H1 (cell line): ENCODE data around the gene SP8. TPM values are rescaled to one million over a fixed set of nuclear protein-coding genes. Genes with fewer than 3 reads are reported as not detected.

Experiments
- CTCF ChIA-PET: fragments of 300-600 bp; sonication (Branson Sonifier 250); formaldehyde crosslinking; loops from one replicate; lab custom pipeline; 2021; ENCODE audit not compliant: partially characterized antibody; lab: Charles Lee
- POLR2A ChIA-PET: fragments of 300-600 bp; sonication (Branson Sonifier 250); formaldehyde crosslinking; loops from one replicate; lab custom pipeline; 2021; ENCODE audit warnings: inconsistent platforms; ENCODE audit not compliant: partially characterized antibody; lab: Charles Lee
- DNase-seq, 2 experiments: peaks; one replicate each; pipeline versions ENCODE4 v3.0.0 to v3.0.0-alpha.2; 2010 to 2022; ENCODE audit warnings: low spot score in 2 of 2, low read depth in 1 of 2, mixed read lengths in 1 of 2
- FAIRE-seq: peaks from 2 replicates; lab custom pipeline; 2011; peaks lifted over from hg19 to GRCh38; lab: Jason Lieb, UNC
- H2AFZ ChIP-seq: 2 replicates; pipeline ENCODE4 v1.8.1; 2012; ENCODE audit warnings: low read length, inconsistent platforms
- H2AK5ac ChIP-seq: 2 replicates; pipeline ENCODE4 v1.6.1; 2013; ENCODE audit warnings: low read depth, low read length
- H2BK120ac ChIP-seq: replicated peaks from 2 replicates; pipeline ENCODE3; 2013; ENCODE audit warnings: low read depth, low read length, inconsistent platforms
- H2BK12ac ChIP-seq: 2 replicates; pipeline ENCODE4 v1.6.1; 2013; ENCODE audit warnings: low read depth, low read length
- H2BK15ac ChIP-seq: 2 replicates; pipeline ENCODE4 v1.6.1; 2013; ENCODE audit warnings: low read length
- H2BK20ac ChIP-seq: 2 replicates; pipeline ENCODE4 v1.6.1; 2013; ENCODE audit warnings: low read length
- H2BK5ac ChIP-seq: 2 replicates; pipeline ENCODE4 v1.6.1; 2013; ENCODE audit warnings: low read depth, low read length
- H3K14ac ChIP-seq: 2 replicates; pipeline ENCODE4 v1.6.1; 2013; ENCODE audit warnings: inconsistent platforms; ENCODE audit not compliant: insufficient read length
- H3K18ac ChIP-seq: 2 replicates; pipeline ENCODE4 v1.6.1; 2013; ENCODE audit warnings: low read length; ENCODE audit errors: extremely low read depth
- H3K23ac ChIP-seq: 2 replicates; pipeline ENCODE4 v1.6.1; 2013; ENCODE audit warnings: inconsistent platforms; ENCODE audit not compliant: insufficient read length
- H3K23me2 ChIP-seq: 2 replicates; pipeline ENCODE4 v1.6.1; 2013; ENCODE audit warnings: low read depth, low read length
- H3K27ac ChIP-seq: 2 replicates; pipeline ENCODE4 v1.6.1; 2011; ENCODE audit warnings: low read depth, low read length, inconsistent platforms
- H3K27me3 ChIP-seq, 4 experiments: replicated peaks in 1 of 4; 1 replicate in 1 of 4; 2 replicates in 3 of 4; pipeline versions ENCODE4 v1.6.1 to v1.8.1; 2011 to 2013; ENCODE audit warnings: low read length in 3 of 4, mild to moderate bottlenecking in 3 of 4, inconsistent platforms in 2 of 4, mixed read lengths in 2 of 4, moderate library complexity in 1 of 4; ENCODE audit not compliant: control insufficient read depth in 3 of 4, insufficient read depth in 3 of 4; ENCODE audit errors: extremely low read depth in 1 of 4
- H3K36me3 ChIP-seq, 4 experiments: 2 replicates each; pipeline versions ENCODE4 v1.6.1 to v1.8.1; 2011 to 2013; ENCODE audit warnings: mild to moderate bottlenecking in 4 of 4, low read length in 3 of 4, moderate library complexity in 2 of 4, control low read depth in 1 of 4, inconsistent platforms in 1 of 4; ENCODE audit not compliant: insufficient read depth in 4 of 4, control insufficient read depth in 2 of 4
- H3K4ac ChIP-seq: replicated peaks from 2 replicates; pipeline ENCODE3; 2013; ENCODE audit warnings: low read length, low read depth, mixed read lengths, inconsistent platforms; ENCODE audit not compliant: insufficient read length
- H3K4me1 ChIP-seq, 4 experiments: replicated peaks in 1 of 4; 1 replicate in 1 of 4; 2 replicates in 3 of 4; pipeline versions ENCODE4 v1.6.1 to v1.8.1; 2011 to 2013; ENCODE audit warnings: low read length in 3 of 4, inconsistent platforms in 2 of 4, mixed read lengths in 1 of 4; ENCODE audit not compliant: insufficient read depth in 4 of 4, control insufficient read depth in 3 of 4
- H3K4me2 ChIP-seq, 2 experiments: 2 replicates each; pipeline versions ENCODE4 v1.6.1 to v1.8.1; 2011 to 2013; ENCODE audit warnings: low read depth in 2 of 2, low read length in 2 of 2, control low read depth in 1 of 2, inconsistent platforms in 1 of 2, mild to moderate bottlenecking in 1 of 2; ENCODE audit not compliant: insufficient read depth in 1 of 2
- H3K4me3 ChIP-seq, 4 experiments: fragments of 200-600, 300-600 bp in 1 of 4; sonication (generic), shearing (Covaris generic), sonication (Bioruptor Twin) in 1 of 4; 2 replicates each; pipeline versions ENCODE4 v1.5.1 to v1.8.1; 2011 to 2016; ENCODE audit warnings: low read length in 4 of 4, low read depth in 3 of 4, control low read depth in 2 of 4, inconsistent platforms in 2 of 4, mild to moderate bottlenecking in 2 of 4, mixed read lengths in 1 of 4, moderate library complexity in 1 of 4; ENCODE audit not compliant: insufficient read depth in 2 of 4; ENCODE audit errors: extremely low read depth in 1 of 4
- H3K56ac ChIP-seq: replicated peaks from 2 replicates; pipeline ENCODE3; 2013; ENCODE audit warnings: low read depth, mild to moderate bottlenecking, mixed read lengths, low read length, inconsistent platforms; ENCODE audit not compliant: insufficient read length
- H3K79me1 ChIP-seq: 2 replicates; pipeline ENCODE4 v1.6.1; 2013; ENCODE audit warnings: low read depth, low read length, control low read depth
- H3K79me2 ChIP-seq, 2 experiments: 2 replicates each; pipeline versions ENCODE4 v1.6.1 to v1.8.1; 2012 to 2013; ENCODE audit warnings: low read length in 2 of 2, mild to moderate bottlenecking in 2 of 2, inconsistent platforms in 1 of 2; ENCODE audit not compliant: insufficient read depth in 2 of 2, control insufficient read depth in 1 of 2
- H3K9ac ChIP-seq, 4 experiments: replicated peaks in 1 of 4; 1 replicate in 1 of 4; 2 replicates in 3 of 4; pipeline versions ENCODE4 v1.6.1 to v1.8.1; 2011 to 2013; ENCODE audit warnings: low read depth in 3 of 4, low read length in 3 of 4, control low read depth in 2 of 4, mild to moderate bottlenecking in 2 of 4, moderate library complexity in 2 of 4, inconsistent platforms in 1 of 4; ENCODE audit errors: extremely low read depth in 1 of 4
- H3K9me3 ChIP-seq, 2 experiments: 2 replicates each; pipeline versions ENCODE4 v1.6.1 to v1.8.1; 2012 to 2013; ENCODE audit warnings: mild to moderate bottlenecking in 2 of 2, moderate library complexity in 2 of 2, control low read depth in 1 of 2, inconsistent platforms in 1 of 2, low read depth in 1 of 2, low read length in 1 of 2, mixed read lengths in 1 of 2; ENCODE audit not compliant: insufficient read depth in 2 of 2
- H4K20me1 ChIP-seq, 2 experiments: replicated peaks in 1 of 2; 2 replicates each; pipeline versions ENCODE3 to v1.8.1; 2011 to 2013; ENCODE audit warnings: inconsistent platforms in 2 of 2, low read length in 2 of 2, mild to moderate bottlenecking in 1 of 2; ENCODE audit not compliant: insufficient read depth in 2 of 2, control insufficient read depth in 1 of 2
- H4K5ac ChIP-seq: 2 replicates; pipeline ENCODE4 v1.6.1; 2013; ENCODE audit warnings: low read length, low read depth, mixed read lengths, inconsistent platforms; ENCODE audit not compliant: insufficient read length
- H4K8ac ChIP-seq: 2 replicates; pipeline ENCODE4 v1.8.0; 2013; ENCODE audit warnings: mild to moderate bottlenecking, moderate library complexity, low read length, inconsistent platforms; ENCODE audit not compliant: insufficient read depth; ENCODE audit errors: extremely low read depth
- H4K91ac ChIP-seq: replicated peaks from 2 replicates; pipeline ENCODE3; 2013; ENCODE audit warnings: low read length, mixed read lengths, inconsistent platforms; ENCODE audit not compliant: insufficient read length
- CHD1 ChIP-seq: IDR thresholded peaks from 2 replicates; pipeline ENCODE4 v1.6.1; 2012; ENCODE audit warnings: low read depth, low read length, improper control_type of control experiment
- CREB1 ChIP-seq: IDR thresholded peaks from 2 replicates; pipeline ENCODE4 v1.6.1; 2012; ENCODE audit warnings: inconsistent platforms
- CTBP2 ChIP-seq: IDR thresholded peaks from 2 replicates; pipeline ENCODE4 v1.7.0; 2011; ENCODE audit warnings: borderline replicate concordance, mild to moderate bottlenecking, moderate library complexity, mixed read lengths, low read length; ENCODE audit not compliant: insufficient read depth, insufficient read length
- CTCF ChIP-seq, 3 experiments: IDR thresholded peaks; 1 replicate in 2 of 3; 2 replicates in 1 of 3; pipeline versions ENCODE4 v1.5.1 to v1.6.1; 2011; ENCODE audit warnings: low read length in 3 of 3, mild to moderate bottlenecking in 3 of 3, inconsistent platforms in 2 of 3, low read depth in 1 of 3, moderate library complexity in 1 of 3; ENCODE audit not compliant: insufficient read depth in 1 of 3; ENCODE audit errors: control extremely low read depth in 1 of 3
- GABPA ChIP-seq: IDR thresholded peaks from 2 replicates; pipeline ENCODE4 v1.6.1; 2011; ENCODE audit warnings: mild to moderate bottlenecking, low read length, moderate library complexity, borderline replicate concordance; ENCODE audit not compliant: insufficient read depth
- NRF1 ChIP-seq: IDR thresholded peaks from 2 replicates; pipeline ENCODE4 v1.6.1; 2011; ENCODE audit warnings: mild to moderate bottlenecking, low read depth, low read length, improper control_type of control experiment
- POLR2A ChIP-seq, 2 experiments: IDR thresholded peaks; 1 replicate in 1 of 2; 2 replicates in 1 of 2; pipeline ENCODE4 v1.6.1; 2011; ENCODE audit warnings: low read depth in 2 of 2, low read length in 2 of 2, mild to moderate bottlenecking in 2 of 2; ENCODE audit errors: control extremely low read depth in 1 of 2
- POLR2AphosphoS5 ChIP-seq: IDR thresholded peaks from 2 replicates; pipeline ENCODE4 v1.6.1; 2011; ENCODE audit warnings: low read depth, low read length
- RXRA ChIP-seq: IDR thresholded peaks from 2 replicates; pipeline ENCODE4 v1.6.1; 2011; ENCODE audit warnings: low read depth, mild to moderate bottlenecking, low read length, moderate library complexity; ENCODE audit not compliant: insufficient read depth
- SIX5 ChIP-seq: IDR thresholded peaks from 2 replicates; pipeline ENCODE4 v1.6.1; 2011; ENCODE audit warnings: mild to moderate bottlenecking, low read depth, low read length
- WGBS, 2 experiments: shearing (Covaris generic) in 1 of 2; methylation state at CpG; one replicate each; pipeline versions ENCODE4 v1.1.6 to v1.1.7; 2013 to 2015; ENCODE audit warnings: low lambda C conversion rate in 2 of 2, mixed read lengths in 2 of 2, inconsistent platforms in 1 of 2, low coverage in 1 of 2, missing lambda C conversion rate in 1 of 2; ENCODE audit not compliant: insufficient replicate concordance in 2 of 2, insufficient coverage in 1 of 2, insufficient read length in 1 of 2; ENCODE audit errors: extremely low coverage in 1 of 2, missing lambda C conversion rate in 1 of 2; 5-methylcytosine and 5-hydroxymethylcytosine counted together
- polyA plus RNA-seq, 7 experiments: library from polyadenylated mRNA; depleted of rRNA in 3 of 7; stranded (reverse) in 5 of 7; unstranded in 2 of 7; fragments of >200 nt in 5 of 7; fragments of 200-250 nt in 2 of 7; gene quantifications; 1 replicate in 5 of 7; 2 replicates in 1 of 7; 4 replicates in 1 of 7; pipeline versions ENCODE4 v1.2.1 to v1.2.3, GENCODE V29; 2011 to 2013; ENCODE audit warnings: missing spikeins in 2 of 7, mixed read lengths in 2 of 7
- total RNA-seq: library from RNA; stranded (reverse); fragmentation: NEBNext Ultra II Directional; extraction: Animal tissue kit (Norgen Biotek cat#: 25700); gene quantifications from 2 replicates; pipeline ENCODE4 v1.2.1, GENCODE V29; 2021

Gene SP8
- total and polyA plus RNA-seq, 2 of the 8 experiments (the other 6 are each of a cell fraction or from before 2014, with no cell fraction given): 11.3 to 12.0 TPM

DNA sequence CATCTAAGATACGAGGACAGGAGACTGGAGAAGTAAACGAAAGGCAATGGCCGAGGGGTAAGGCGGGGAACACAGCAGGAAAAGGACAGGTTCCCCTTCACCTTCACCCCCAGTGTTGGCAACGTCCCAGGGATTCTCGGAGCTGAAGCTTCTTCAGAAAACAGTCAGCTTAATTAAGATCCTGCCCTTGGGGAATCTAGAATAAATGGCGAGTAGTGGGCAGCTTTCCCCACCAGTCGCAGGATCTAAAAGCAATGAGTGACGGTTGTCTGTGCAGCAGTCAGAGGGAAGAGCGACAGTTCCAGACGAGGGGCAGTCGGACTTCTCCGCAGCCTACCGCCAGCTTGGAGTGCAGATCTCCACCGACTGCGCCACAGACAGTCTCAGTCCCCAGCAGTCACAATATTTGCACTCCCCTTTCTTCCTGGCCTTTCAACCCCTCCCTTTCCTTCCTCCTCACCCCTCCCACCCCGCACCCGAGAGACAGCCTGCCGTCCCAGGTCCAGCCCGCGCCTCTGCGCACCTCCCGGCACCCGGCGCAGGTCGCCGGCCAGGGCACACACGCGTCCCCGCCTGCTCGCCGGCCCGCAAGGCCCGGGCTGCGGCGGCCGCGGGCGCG lies 10.9 kb upstream of the SP8 start:
- Histone ChIP-seq H3K36me3 (no peaks in the 10 kb centered on the region), H3K9ac (peak overlapping the region in 3 of 4 experiments; percentile 20 to 68 (median 61); a peak in 4 of 7 replicates), H3K23ac (peak overlapping the region; percentile 24), H3K23me2 (peaks cover 17% of the 10 kb centered on the region), H4K91ac (peak overlapping the region; percentile 6), H4K8ac (no peak overlapping the region; the same call in 1 of the 2 replicates), H3K14ac (no peak overlapping the region), H4K5ac (peak overlapping the region; percentile 49), H3K79me1 (no peaks in the 10 kb centered on the region), H2BK12ac (peak overlapping the region; percentile 94), H2BK15ac (peak overlapping the region; percentile 73; the same call in 1 of the 2 replicates), H2BK20ac (peak overlapping the region; percentile 77; the same call in 1 of the 2 replicates), H3K4ac (peak overlapping the region; percentile 4), H3K27me3 (peaks cover 7 to 28% (median 21%) of the 10 kb centered on the region in 4 experiments; a peak in 6 of 7 replicates), H4K20me1 (no peaks in the 10 kb centered on the region), H3K9me3 (no peaks in the 10 kb centered on the region), H3K27ac (no peak overlapping the region), H3K79me2 (peaks cover 0 to 9% of the 10 kb centered on the region in 2 experiments; a peak in 2 of 4 replicates), H2AFZ (no peak overlapping the region), H3K4me1 (peaks cover 10 to 30% (median 20%) of the 10 kb centered on the region in 4 experiments; a peak in 6 of 7 replicates), H2BK120ac (peak overlapping the region; percentile 12), H3K4me3 (peak overlapping the region; percentile 67 to 76 (median 74)), H3K18ac (peak overlapping the region; percentile 92), H2AK5ac (no peak overlapping the region), H3K56ac (peak overlapping the region; percentile 28), H2BK5ac (peak overlapping the region; percentile 73; the same call in 1 of the 2 replicates), H3K4me2 (peak overlapping the region; percentile 97 to 99)
- 0% methylated on average over 24 of the region's 40 CpGs; no CpG with 5 or more reads in 1 of the 2 experiments for WGBS, 2 experiments
- DNase-seq: peak in 1 of 2 experiments; percentile 68
- no peak for FAIRE-seq
- ChIA-PET CTCF (interaction anchor here (0.8 to 2.3 kb wide), 6 partner anchors 13 to 459 kb away, joined by 3 to 13 read pairs (median 4); no protein-coding TSS in a partner anchor), POLR2A (interaction anchor here (0.7 to 16.7 kb wide), 3 partner anchors 16 to 373 kb away, joined by 3 to 192 read pairs (median 5); partner anchors contain the start of gene SP8)
- TF ChIP-seq CTCF (IDR thresholded peaks at IDR 0.05; ENCODE audit: control extremely low read depth in 1 of 3, insufficient read depth in 1 of 3, low read depth in 1 of 3, low read length in 3 of 3): no peak
- no peak for TF ChIP-seq CTBP2
- no peak for TF ChIP-seq CHD1
- no peak for TF ChIP-seq CREB1
- TF ChIP-seq POLR2A (IDR thresholded peaks at IDR 0.05; ENCODE audit: control extremely low read depth in 1 of 2, low read depth in 2 of 2, low read length in 2 of 2): peak in 1 of 2 experiments; percentile 32; a peak in 1 of 3 replicates
- TF ChIP-seq GABPA: no peak
- no peak for TF ChIP-seq RXRA
- peak; percentile 53 for TF ChIP-seq POLR2AphosphoS5
- TF ChIP-seq SIX5: no peak
- TF ChIP-seq NRF1: no peak
